ENCODE results near the gene SGF29. TPM values are rescaled to one million over a fixed set of nuclear protein-coding genes. Genes with fewer than 3 reads are reported as not detected.

Gene SGF29
- total and polyA plus RNA-seq, 9 of the 15 experiments (the other 6 are each of a cell fraction or from before 2014, with no cell fraction given) = 2.6 to 36.1 (median 21.2) TPM

DNA sequence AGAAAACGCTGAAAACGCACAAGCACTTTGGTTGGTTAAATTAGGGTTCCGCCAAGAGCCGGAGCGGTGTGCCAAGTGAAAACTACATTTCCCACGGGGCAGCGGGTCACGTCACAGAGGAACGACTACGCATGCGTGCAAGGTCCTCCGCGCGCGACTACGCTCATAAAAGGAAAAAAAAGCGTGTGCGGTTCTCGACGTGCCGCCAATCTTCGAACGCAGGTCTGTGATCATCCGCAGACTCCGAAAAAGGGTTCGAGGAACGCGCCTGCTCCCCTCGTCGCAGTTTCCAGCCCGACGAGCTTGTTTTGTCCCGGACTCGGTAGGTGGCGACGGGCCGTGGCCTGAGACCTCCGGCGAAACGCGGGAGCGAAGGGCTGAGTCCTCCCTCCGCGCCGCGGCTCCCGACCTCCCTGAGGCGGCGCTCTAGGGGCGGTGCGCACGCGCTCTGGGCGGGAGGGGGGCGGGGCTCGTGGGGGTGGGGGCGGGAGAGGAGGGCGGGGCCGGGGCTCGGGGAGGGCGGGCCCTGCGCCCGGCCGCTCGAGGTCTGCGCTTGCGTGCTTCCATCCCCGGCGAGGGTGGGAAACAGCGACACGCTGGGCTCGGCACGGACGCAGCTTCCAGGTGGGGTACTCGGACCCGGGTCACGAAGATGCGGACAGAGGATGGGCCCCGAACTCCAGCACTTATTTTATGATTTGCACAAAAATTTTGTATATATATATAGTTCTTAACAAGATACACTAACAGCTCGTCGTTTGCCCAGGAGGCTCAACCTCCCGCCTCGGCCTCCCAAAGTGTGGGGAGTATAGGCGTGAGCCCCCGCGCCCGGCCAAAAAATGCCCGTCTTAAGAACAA, at the start of gene SGF29 (continued):
- peak; percentile 92 for TF ChIP-seq NFIC (IDR thresholded peaks at IDR 0.05)
- no peak for TF ChIP-seq THRAP3 (IDR thresholded peaks at IDR 0.05; ENCODE audit: borderline replicate concordance)
- TF ChIP-seq PPARD (CRISPR knock-in tag; IDR thresholded peaks at IDR 0.05) = no peak
- no peak for TF ChIP-seq BRD4 (IDR thresholded peaks at IDR 0.05)
- peak; percentile 94 for TF ChIP-seq POLR2H (tag; IDR thresholded peaks at IDR 0.05; ENCODE audit: low read depth)
- TF ChIP-seq HMG20A (CRISPR knock-in tag; conservative IDR thresholded peaks at IDR 0.05) = no peak
- no peak for TF ChIP-seq HDAC3 (IDR thresholded peaks at IDR 0.05; ENCODE audit: borderline replicate concordance, partially characterized antibody)
- no peak for TF ChIP-seq ZNF282 (CRISPR knock-in tag; IDR thresholded peaks at IDR 0.05)
- TF ChIP-seq ZNF589 (CRISPR knock-in tag; IDR thresholded peaks at IDR 0.05; ENCODE audit: low read depth) = no peak
- TF ChIP-seq, protein P1, sequence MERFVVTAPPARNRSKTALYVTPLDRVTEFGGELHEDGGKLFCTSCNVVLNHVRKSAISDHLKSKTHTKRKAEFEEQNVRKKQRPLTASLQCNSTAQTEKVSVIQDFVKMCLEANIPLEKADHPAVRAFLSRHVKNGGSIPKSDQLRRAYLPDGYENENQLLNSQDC (CRISPR knock-in tag; IDR thresholded peaks at IDR 0.05) = no peak
- no peak for TF ChIP-seq RBM14 (IDR thresholded peaks at IDR 0.05; ENCODE audit: borderline replicate concordance, insufficient read depth, low read depth, low read length)
- TF ChIP-seq, protein P2, sequence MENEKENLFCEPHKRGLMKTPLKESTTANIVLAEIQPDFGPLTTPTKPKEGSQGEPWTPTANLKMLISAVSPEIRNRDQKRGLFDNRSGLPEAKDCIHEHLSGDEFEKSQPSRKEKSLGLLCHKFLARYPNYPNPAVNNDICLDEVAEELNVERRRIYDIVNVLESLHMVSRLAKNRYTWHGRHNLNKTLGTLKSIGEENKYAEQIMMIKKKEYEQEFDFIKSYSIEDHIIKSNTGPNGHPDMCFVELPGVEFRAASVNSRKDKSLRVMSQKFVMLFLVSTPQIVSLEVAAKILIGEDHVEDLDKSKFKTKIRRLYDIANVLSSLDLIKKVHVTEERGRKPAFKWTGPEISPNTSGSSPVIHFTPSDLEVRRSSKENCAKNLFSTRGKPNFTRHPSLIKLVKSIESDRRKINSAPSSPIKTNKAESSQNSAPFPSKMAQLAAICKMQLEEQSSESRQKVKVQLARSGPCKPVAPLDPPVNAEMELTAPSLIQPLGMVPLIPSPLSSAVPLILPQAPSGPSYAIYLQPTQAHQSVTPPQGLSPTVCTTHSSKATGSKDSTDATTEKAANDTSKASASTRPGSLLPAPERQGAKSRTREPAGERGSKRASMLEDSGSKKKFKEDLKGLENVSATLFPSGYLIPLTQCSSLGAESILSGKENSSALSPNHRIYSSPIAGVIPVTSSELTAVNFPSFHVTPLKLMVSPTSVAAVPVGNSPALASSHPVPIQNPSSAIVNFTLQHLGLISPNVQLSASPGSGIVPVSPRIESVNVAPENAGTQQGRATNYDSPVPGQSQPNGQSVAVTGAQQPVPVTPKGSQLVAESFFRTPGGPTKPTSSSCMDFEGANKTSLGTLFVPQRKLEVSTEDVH (IDR thresholded peaks at IDR 0.05; ENCODE audit: low read depth, partially characterized antibody) = peak; percentile 69
- no peak for TF ChIP-seq RBM17 (IDR thresholded peaks at IDR 0.05; ENCODE audit: borderline replicate concordance, low read depth, low read length)
- no peak for TF ChIP-seq FOXA3 (CRISPR knock-in tag; conservative IDR thresholded peaks at IDR 0.05 in 1 of 2, IDR thresholded peaks at IDR 0.05 in 1 of 2)
- no peak for TF ChIP-seq TCFL5 (CRISPR knock-in tag; conservative IDR thresholded peaks at IDR 0.05)
- TF ChIP-seq, protein P3, sequence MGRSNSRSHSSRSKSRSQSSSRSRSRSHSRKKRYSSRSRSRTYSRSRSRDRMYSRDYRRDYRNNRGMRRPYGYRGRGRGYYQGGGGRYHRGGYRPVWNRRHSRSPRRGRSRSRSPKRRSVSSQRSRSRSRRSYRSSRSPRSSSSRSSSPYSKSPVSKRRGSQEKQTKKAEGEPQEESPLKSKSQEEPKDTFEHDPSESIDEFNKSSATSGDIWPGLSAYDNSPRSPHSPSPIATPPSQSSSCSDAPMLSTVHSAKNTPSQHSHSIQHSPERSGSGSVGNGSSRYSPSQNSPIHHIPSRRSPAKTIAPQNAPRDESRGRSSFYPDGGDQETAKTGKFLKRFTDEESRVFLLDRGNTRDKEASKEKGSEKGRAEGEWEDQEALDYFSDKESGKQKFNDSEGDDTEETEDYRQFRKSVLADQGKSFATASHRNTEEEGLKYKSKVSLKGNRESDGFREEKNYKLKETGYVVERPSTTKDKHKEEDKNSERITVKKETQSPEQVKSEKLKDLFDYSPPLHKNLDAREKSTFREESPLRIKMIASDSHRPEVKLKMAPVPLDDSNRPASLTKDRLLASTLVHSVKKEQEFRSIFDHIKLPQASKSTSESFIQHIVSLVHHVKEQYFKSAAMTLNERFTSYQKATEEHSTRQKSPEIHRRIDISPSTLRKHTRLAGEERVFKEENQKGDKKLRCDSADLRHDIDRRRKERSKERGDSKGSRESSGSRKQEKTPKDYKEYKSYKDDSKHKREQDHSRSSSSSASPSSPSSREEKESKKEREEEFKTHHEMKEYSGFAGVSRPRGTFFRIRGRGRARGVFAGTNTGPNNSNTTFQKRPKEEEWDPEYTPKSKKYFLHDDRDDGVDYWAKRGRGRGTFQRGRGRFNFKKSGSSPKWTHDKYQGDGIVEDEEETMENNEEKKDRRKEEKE (IDR thresholded peaks at IDR 0.05; ENCODE audit: borderline replicate concordance in 1 of 2, control insufficient read depth in 1 of 2, low read depth in 2 of 2, low read length in 1 of 2) = no peak
- TF ChIP-seq HNRNPK (IDR thresholded peaks at IDR 0.05; ENCODE audit: low read depth, low read length, poor library complexity, severe bottlenecking) = no peak
- TF ChIP-seq, protein P4, sequence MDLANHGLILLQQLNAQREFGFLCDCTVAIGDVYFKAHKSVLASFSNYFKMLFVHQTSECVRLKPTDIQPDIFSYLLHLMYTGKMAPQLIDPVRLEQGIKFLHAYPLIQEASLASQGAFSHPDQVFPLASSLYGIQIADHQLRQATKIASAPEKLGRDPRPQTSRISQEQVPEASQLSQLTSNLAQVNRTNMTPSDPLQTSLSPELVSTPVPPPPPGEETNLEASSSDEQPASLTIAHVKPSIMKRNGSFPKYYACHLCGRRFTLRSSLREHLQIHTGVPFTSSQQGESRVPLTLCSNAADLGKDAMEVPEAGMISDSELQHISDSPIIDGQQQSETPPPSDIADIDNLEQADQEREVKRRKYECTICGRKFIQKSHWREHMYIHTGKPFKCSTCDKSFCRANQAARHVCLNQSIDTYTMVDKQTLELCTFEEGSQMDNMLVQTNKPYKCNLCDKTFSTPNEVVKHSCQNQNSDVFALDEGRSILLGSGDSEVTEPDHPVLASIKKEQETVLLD (IDR thresholded peaks at IDR 0.05) = peak; percentile 91
- no peak for TF ChIP-seq ZNF274 (IDR thresholded peaks at IDR 0.05; ENCODE audit: borderline replicate concordance, low read depth, low read length)
